HG02943 (cell line): ENCODE data around the gene DAB1.
"Not testable (repeated sequence)": the region's sequence is repeated elsewhere in the genome, so short reads cannot be mapped to it uniquely, and the experiment has no call there.

Source experiments
- ATAC-seq: cut with Tn5 transposase; IDR thresholded peaks from one replicate; pipeline ENCODE4 v1.9.1; 2021; ENCODE audit warnings: mild to moderate bottlenecking, low read depth, moderate library complexity; ENCODE audit not compliant: unreplicated experiment

DAB1 gene

GRCh38 chr1:57367945-57368344 lies 55.9 kb downstream of the DAB1 start:
- no peak for ATAC-seq

GRCh38 chr1:57363643-57364042 lies 60.2 kb downstream of the DAB1 start:
- ATAC-seq: no peak

GRCh38 chr1:57363165-57363564 lies 60.7 kb downstream of the DAB1 start:
- ATAC-seq: no peak

- no peak for ATAC-seq
Observed at GRCh38 chr1:57362480-57362879, 61.4 kb downstream of the DAB1 start.

GRCh38 chr1:57361516-57361915 lies 62.3 kb downstream of the DAB1 start:
- ATAC-seq: no peak

GRCh38 chr1:57360846-57361407 lies 62.9 kb downstream of the DAB1 start:
- ATAC-seq: no peak

- ATAC-seq: no peak
Observed at GRCh38 chr1:57357462-57357861, 66.4 kb downstream of the DAB1 start.

GRCh38 chr1:57353654-57354053 lies 70.2 kb downstream of the DAB1 start:
- no peak for ATAC-seq

GRCh38 chr1:57350610-57351009 lies 73.2 kb downstream of the DAB1 start:
- ATAC-seq: no peak

- ATAC-seq: no peak
Observed at GRCh38 chr1:57348921-57349320, 74.9 kb downstream of the DAB1 start.

- ATAC-seq: no peak
Observed at GRCh38 chr1:57345916-57346315, 77.9 kb downstream of the DAB1 start.

GRCh38 chr1:57344265-57344664 lies 79.6 kb downstream of the DAB1 start:
- no peak for ATAC-seq

- ATAC-seq: not testable (repeated sequence)
Observed at GRCh38 chr1:57343298-57343915, 80.5 kb downstream of the DAB1 start.

GRCh38 chr1:57341721-57342120 lies 82.1 kb downstream of the DAB1 start:
- ATAC-seq: no peak

- no peak for ATAC-seq
Observed at GRCh38 chr1:57340334-57341070, 83.4 kb downstream of the DAB1 start.

GRCh38 chr1:57337623-57338022 lies 86.2 kb downstream of the DAB1 start:
- no peak for ATAC-seq

- no peak for ATAC-seq
Observed at GRCh38 chr1:57336793-57337192, 87.1 kb downstream of the DAB1 start.

GRCh38 chr1:57331620-57332019 lies 92.2 kb downstream of the DAB1 start:
- no peak for ATAC-seq

- ATAC-seq: no peak
Observed at GRCh38 chr1:57329937-57330336, 93.9 kb downstream of the DAB1 start.

- no peak for ATAC-seq
Observed at GRCh38 chr1:57329001-57329527, 94.8 kb downstream of the DAB1 start.

- ATAC-seq: no peak
Observed at GRCh38 chr1:57327946-57328345, 95.9 kb downstream of the DAB1 start.

GRCh38 chr1:57327336-57327735 lies 96.5 kb downstream of the DAB1 start:
- ATAC-seq: no peak
